ENCODE measurements around the gene MOB4.

The MOB4 gene

DNA sequence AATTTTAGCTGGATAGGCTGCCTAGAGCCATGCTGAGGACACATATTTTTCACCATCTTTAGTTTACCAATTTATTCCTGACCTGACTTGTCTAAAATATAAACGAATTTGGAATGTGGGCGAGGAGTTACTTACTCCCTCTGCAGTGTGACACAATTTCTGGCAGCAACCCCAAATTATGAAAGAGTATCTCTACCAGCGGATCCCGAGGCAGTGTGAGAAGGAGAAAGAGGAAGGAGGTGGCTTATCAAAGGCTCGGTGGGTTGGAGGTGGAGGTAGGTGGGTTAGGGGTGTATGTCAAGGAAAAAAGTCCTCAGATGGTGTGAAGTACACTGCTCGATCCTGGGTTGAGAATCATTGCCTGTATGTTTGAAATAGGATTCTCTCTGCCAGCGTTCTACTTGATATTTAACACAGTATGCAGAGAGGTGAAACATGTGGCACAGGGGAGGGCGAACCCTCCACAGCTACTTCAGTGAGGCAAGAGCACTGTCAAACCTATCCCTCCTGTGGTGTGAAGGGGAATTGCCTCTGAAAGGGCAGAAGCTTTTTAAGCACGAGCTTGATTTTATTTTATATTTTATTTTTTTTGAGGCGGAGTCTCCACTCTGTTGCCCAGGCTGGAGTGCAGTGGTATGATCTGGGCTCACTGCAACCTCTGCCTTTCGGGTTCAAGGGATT is 83.6 kb downstream of the MOB4 start:
- TF ChIP-seq, protein P1, sequence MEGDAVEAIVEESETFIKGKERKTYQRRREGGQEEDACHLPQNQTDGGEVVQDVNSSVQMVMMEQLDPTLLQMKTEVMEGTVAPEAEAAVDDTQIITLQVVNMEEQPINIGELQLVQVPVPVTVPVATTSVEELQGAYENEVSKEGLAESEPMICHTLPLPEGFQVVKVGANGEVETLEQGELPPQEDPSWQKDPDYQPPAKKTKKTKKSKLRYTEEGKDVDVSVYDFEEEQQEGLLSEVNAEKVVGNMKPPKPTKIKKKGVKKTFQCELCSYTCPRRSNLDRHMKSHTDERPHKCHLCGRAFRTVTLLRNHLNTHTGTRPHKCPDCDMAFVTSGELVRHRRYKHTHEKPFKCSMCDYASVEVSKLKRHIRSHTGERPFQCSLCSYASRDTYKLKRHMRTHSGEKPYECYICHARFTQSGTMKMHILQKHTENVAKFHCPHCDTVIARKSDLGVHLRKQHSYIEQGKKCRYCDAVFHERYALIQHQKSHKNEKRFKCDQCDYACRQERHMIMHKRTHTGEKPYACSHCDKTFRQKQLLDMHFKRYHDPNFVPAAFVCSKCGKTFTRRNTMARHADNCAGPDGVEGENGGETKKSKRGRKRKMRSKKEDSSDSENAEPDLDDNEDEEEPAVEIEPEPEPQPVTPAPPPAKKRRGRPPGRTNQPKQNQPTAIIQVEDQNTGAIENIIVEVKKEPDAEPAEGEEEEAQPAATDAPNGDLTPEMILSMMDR (IDR thresholded peaks at IDR 0.05; ENCODE audit: control insufficient read depth, insufficient read depth, low read depth, low read length, missing control alignments): peak; percentile 39
- DNase-seq (ENCODE audit: low read depth): no peak
- H3K4me3 ChIP-seq (ENCODE audit: control insufficient read depth, low read depth, low read length): no peak overlapping the region

DNA sequence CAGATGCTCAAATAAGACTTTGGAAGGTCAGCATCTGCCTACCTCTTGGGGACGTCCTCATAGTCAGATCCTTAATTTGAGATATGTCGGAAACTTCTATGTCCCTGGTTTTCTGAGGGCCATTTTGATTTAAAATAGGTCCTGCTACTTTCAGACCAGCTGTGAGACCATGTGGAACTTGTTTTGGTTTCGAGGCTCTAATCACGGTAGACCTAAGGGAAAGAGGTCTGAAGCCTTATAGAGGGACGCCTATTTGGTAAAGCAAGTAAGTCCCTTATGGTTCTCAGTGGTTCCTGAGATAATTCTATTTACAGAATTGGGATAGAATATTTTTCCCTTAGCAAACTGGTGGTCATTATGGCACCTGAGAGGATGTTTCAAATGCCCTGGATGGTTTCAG is 84.4 kb downstream of the MOB4 start:
- TF ChIP-seq, protein P1 (IDR thresholded peaks at IDR 0.05; ENCODE audit: control insufficient read depth, insufficient read depth, low read depth, low read length, missing control alignments): no peak
- DNase-seq (ENCODE audit: low read depth): no peak
- no peak overlapping the region for H3K4me3 ChIP-seq (ENCODE audit: control insufficient read depth, low read depth, low read length)

DNA sequence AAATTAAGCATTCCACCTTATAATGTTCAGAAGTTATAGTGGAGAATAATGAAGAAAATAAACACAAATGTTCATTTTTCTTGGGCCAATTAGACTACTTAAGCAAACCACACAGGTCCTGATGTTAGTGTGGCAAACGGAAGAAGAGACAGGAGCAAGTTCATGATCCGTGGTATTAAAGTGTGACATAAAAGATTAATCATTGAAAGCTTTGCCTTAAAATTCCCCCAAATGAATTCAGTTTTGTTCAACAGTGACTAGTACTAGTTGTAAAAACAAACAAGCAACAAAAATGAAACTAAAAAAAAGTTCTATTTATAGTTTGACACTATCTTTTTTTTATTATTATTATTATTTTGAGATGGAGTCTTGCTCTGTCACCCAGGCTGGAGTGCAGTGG is 85.9 kb downstream of the MOB4 start:
- no peak for DNase-seq (ENCODE audit: low read depth)
- no peak overlapping the region for H3K4me3 ChIP-seq (ENCODE audit: control insufficient read depth, low read depth, low read length)
- TF ChIP-seq, protein P1 (IDR thresholded peaks at IDR 0.05; ENCODE audit: control insufficient read depth, insufficient read depth, low read depth, low read length, missing control alignments): no peak
